Stimulated activated naive B cell treated with anti-CD40 and anti-IgM and Interleukin-4, amounts not matched to agents 10 μg/mL and 1 μg/mL and 100 μg/mL, for 72 hours (primary cell): ENCODE data around the gene SLCO4A1.

Source experiments
- ATAC-seq, 2 donors: fragments of 150-1000 bp; cut with Tn5 transposase; replicated peaks; 2 replicates each; pipeline ENCODE4 v1.10.0; 2021; ENCODE audit warnings: moderate library complexity in 1 of 2
- DNase-seq: peaks from one replicate; pipeline ENCODE4 v3.0.0; 2021
- H3K27ac Mint-ChIP-seq: one replicate; pipeline ENCODE4 v1.8.0; 2022; ENCODE audit warnings: mild to moderate bottlenecking, mixed read lengths
- H3K27me3 Mint-ChIP-seq, 2 donors: one replicate each; pipeline ENCODE4 v1.8.0; 2022; ENCODE audit warnings: mixed read lengths in 2 of 2
- H3K36me3 Mint-ChIP-seq, 2 donors: one replicate each; pipeline ENCODE4 v1.8.0; 2022; ENCODE audit warnings: mixed read lengths in 2 of 2, mild to moderate bottlenecking in 1 of 2
- H3K4me1 Mint-ChIP-seq, 2 donors: one replicate each; pipeline ENCODE4 v1.8.0; 2022; ENCODE audit warnings: mixed read lengths in 2 of 2, mild to moderate bottlenecking in 1 of 2
- H3K4me3 Mint-ChIP-seq, 2 donors: one replicate each; pipeline ENCODE4 v1.8.0; 2022; ENCODE audit warnings: mild to moderate bottlenecking in 2 of 2, mixed read lengths in 2 of 2, moderate library complexity in 1 of 2
- H3K9me3 Mint-ChIP-seq, 2 donors: one replicate each; pipeline ENCODE4 v1.8.0; 2022; ENCODE audit warnings: mixed read lengths in 2 of 2, mild to moderate bottlenecking in 1 of 2

SLCO4A1 gene

DNA sequence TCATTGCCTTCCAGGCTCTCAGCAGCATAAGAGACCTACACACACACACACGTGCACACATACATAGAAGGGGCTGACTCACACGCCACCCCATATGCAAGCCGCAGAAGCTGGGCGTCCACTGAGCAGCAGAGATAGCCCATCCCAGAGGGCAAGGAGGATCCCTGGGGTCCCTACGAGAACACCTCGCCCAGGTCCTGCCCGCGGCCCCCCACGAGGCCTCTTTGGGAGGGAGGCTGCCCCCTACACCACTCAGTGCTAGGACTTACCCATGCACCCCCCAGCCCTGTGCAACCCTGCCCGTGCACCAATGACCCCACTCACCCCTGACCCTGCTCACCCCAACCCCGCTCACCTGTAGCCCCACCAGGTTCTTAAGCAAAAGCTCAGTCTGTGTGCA, 45.8 kb downstream of the SLCO4A1 start:
- H3K4me1 Mint-ChIP-seq, result peaks cover 20 to 43% of the 10 kb centered on the region in 2 donors
- H3K27ac Mint-ChIP-seq, result peak overlapping the region; percentile 7
- DNase-seq, result no peak
- no peak overlapping the region for H3K4me3 Mint-ChIP-seq
- H3K9me3 Mint-ChIP-seq, result no peaks in the 10 kb centered on the region
- ATAC-seq, result no peak
- H3K36me3 Mint-ChIP-seq, result peaks cover 5 to 6% of the 10 kb centered on the region in 2 donors
- H3K27me3 Mint-ChIP-seq, result peaks cover 26 to 59% of the 10 kb centered on the region in 2 donors

DNA sequence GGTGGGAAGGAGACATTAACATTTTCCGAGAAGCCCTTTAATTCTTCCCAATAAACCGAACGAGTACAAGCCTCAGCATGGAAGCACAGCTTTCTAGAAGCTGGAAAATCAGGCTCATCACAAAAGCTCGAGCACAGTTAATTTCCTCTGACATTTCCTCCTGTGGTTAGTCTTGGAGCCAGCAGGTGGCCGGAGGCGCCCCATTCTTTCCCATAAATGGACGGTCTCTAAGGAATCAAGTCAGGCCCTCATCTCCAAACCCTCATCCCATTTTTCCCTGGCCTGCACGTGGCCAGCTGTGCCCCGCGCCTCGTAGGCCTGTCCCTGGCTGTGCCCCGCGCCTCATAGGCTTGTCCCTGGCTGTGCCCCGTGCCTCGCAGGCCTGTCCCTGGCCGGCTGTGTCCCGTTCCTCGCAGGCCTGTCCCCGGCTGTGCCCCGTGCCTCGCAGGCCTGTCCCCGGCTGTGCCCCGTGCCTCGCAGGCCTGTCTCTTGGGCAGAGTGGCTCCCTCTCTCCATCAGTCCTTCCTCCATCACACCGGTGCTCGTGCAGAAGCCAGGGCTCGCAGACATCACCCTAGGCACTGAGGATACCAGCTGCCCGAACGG, 46.7 kb downstream of the SLCO4A1 start:
- ATAC-seq (no peak), DNase-seq (no peak)
- peaks cover 20 to 48% of the 10 kb centered on the region in 2 donors for H3K4me1 Mint-ChIP-seq
- H3K4me3 Mint-ChIP-seq, result no peak overlapping the region
- no peak overlapping the region for H3K27ac Mint-ChIP-seq
- H3K27me3 Mint-ChIP-seq, result peaks cover 31 to 67% of the 10 kb centered on the region in 2 donors
- no peaks in the 10 kb centered on the region for H3K9me3 Mint-ChIP-seq
- peaks cover 2 to 3% of the 10 kb centered on the region in 2 donors for H3K36me3 Mint-ChIP-seq

DNA sequence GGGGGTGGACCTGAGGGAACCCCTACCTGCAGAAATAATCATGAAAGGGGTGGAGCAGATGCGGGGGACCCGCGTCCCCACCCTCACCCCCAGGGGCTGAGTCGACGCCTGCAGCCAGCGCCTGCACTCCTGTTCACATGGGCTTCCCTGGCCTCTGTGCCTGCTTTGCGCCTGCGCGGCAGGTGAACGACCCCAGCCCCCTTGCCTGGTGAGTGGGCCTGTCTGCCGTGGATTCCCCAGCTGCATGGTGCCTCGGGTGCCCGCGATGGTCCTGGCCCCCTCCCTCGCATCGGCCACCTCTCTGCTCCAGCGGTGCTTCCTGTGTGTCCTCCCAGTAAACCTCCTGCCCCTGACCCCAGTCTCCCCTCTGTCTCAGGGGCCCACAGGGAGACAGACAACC, 47.6 kb downstream of the SLCO4A1 start:
- H3K27ac Mint-ChIP-seq, result no peak overlapping the region

DNA sequence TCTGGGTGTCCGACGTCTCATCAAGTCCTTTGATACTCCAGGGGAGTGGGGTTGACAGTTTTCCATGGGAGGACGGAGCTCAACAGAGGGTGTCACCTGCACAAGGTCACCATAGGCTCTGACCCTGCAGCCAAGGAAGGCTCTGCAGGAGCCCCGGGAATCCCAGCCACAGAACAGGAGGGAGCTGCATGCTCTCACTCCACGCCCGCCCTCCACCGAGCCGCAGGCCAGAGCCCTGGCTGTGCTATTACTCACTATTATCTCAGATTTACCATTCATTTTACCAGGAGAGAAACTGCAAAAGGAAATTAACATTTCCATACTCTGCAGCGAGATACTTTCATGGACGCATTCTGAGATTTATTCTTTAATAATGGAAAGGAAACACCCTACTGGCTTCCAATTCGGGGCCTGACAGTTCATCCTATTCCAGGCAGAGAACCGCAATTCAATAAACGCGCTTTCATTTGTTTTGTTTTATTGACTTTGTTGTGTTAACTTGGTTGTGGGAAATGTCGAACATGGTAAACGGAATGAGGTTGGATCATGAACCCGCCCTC, 48.0 kb downstream of the SLCO4A1 start:
- DNase-seq (no peak), ATAC-seq (no peak)
- H3K4me3 Mint-ChIP-seq, result no peak overlapping the region
- no peaks in the 10 kb centered on the region for H3K9me3 Mint-ChIP-seq
- H3K36me3 Mint-ChIP-seq, result peaks cover 0 to 2% of the 10 kb centered on the region in 2 donors
- H3K27ac Mint-ChIP-seq, result peak overlapping the region; percentile 47
- H3K4me1 Mint-ChIP-seq, result peaks cover 19 to 46% of the 10 kb centered on the region in 2 donors
- H3K27me3 Mint-ChIP-seq, result peaks cover 27 to 64% of the 10 kb centered on the region in 2 donors

More for the DNA sequence above, 47.6 kb downstream of the SLCO4A1 start:
- Mint-ChIP-seq H3K27me3 (peaks cover 28 to 68% of the 10 kb centered on the region in 2 donors), H3K4me1 (peaks cover 20 to 48% of the 10 kb centered on the region in 2 donors), H3K4me3 (no peak overlapping the region), H3K9me3 (no peaks in the 10 kb centered on the region), H3K36me3 (peaks cover 0 to 2% of the 10 kb centered on the region in 2 donors)
- ATAC-seq (no peak), DNase-seq (no peak)

DNA sequence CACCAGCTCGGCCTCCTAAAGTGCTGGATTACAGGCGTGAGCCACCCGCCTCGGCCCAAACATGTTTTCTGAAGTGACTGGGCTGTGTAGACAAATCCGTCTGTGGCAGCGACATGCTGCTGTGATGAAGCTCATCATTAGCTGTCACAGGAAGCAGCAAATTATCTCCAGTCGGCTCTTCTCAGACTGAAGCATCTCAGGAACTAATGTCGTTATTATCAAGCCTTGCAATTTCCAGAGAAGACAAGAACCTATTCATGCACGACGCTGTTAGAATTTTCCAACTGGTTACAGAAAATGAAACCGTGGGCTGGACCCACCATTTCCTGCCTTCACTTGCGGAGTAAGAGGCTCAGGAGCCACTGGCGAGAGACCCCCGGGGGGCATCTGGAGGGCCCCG, 49.2 kb downstream of the SLCO4A1 start:
- H3K27ac Mint-ChIP-seq, result peak overlapping the region; percentile 90
- H3K9me3 Mint-ChIP-seq, result no peaks in the 10 kb centered on the region
- peaks cover 20 to 52% of the 10 kb centered on the region in 2 donors for H3K27me3 Mint-ChIP-seq
- peak overlapping the region; percentile 44 to 62 for H3K4me3 Mint-ChIP-seq
- peaks cover 13 to 35% of the 10 kb centered on the region in 2 donors for H3K4me1 Mint-ChIP-seq
- DNase-seq (peak; percentile 15), ATAC-seq (peak; percentile 70 to 78)
- peaks cover 0 to 2% of the 10 kb centered on the region in 2 donors for H3K36me3 Mint-ChIP-seq

DNA sequence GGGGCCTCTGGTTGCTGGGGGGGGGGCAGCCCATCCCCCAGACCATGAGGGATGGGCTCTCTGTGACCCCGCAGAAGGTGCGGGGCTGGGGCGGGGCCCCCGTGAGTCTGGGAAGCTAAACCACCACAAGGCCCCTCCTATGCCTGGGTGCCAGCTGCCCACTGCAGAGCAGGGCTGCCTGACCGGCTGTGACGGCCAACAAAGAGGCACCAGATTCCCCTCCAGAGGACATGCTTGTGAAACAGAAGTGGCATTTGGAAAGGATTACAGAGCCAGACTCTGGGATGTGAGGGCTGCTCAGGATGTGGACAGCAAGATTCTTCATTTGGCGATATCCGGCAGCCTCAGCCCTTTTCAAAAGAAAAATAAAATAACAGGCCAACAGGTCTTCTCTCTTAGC, 49.9 kb downstream of the SLCO4A1 start:
- ATAC-seq (no peak), DNase-seq (no peak)
- Mint-ChIP-seq H3K4me3 (no peak overlapping the region), H3K27me3 (peaks cover 17 to 49% of the 10 kb centered on the region in 2 donors), H3K9me3 (no peaks in the 10 kb centered on the region), H3K27ac (no peak overlapping the region), H3K36me3 (no peaks in the 10 kb centered on the region), H3K4me1 (peaks cover 9 to 31% of the 10 kb centered on the region in 2 donors)

DNA sequence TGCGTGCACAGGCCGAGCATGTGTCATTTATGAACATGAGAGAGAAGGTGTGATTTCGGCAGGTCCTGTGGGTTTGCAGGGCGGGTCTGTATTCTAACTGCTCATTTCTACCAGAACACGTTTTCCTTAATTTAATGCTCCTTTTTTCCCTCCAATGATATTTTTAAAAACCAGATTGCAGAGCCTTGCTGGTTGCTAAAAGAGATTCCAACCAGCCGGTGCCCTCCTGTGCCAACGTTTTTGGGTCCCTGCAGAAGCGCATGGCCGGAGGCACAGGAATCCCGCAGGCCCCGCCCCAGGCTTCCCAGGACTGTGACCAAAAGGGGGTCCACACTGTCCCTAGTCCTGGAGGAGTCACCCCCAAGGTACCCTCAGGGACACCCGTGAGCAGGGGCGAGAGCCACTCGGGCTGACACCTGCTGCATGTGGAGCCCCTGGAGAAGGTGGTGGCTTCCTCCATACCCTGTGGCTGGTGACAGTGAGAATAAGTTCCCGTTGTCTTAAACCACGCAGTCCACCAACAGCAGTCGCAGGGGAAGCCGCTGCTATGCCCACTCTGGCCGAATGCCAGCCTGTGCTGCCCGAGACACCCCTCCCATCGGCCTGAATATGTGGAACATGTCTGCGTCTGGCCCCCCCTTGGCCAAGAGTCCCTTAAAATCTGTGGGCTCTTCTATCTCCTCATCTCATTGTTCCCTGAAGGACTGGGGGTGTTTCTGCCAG, 50.7 kb downstream of the SLCO4A1 start:
- peaks cover 9 to 31% of the 10 kb centered on the region in 2 donors for H3K4me1 Mint-ChIP-seq
- no peaks in the 10 kb centered on the region for H3K9me3 Mint-ChIP-seq
- H3K4me3 Mint-ChIP-seq, result no peak overlapping the region
- peaks cover 14 to 46% of the 10 kb centered on the region in 2 donors for H3K27me3 Mint-ChIP-seq
- H3K27ac Mint-ChIP-seq, result no peak overlapping the region
- DNase-seq (no peak), ATAC-seq (no peak)
- no peaks in the 10 kb centered on the region for H3K36me3 Mint-ChIP-seq

DNA sequence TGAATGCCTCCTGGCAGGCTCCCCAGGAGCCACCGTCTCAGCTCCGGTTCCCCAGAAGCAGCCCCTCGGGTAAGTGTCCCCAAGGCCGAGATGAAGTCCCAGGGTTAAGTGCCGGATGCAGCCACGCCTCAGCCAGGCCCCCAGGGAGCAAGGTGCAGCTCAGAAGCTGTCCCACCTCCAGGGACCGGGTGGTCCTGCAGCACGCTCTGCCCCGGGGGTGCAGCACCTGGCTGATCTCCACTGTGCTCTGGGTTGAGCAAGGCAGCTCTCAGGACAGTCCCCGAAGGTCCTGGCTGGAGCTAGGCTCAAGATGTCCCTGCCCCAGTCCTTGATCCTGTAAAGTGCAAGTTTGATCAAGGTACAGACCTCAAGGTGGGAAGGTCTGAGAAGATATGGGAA, 51.2 kb downstream of the SLCO4A1 start:
- Mint-ChIP-seq H3K36me3 (no peaks in the 10 kb centered on the region), H3K9me3 (no peaks in the 10 kb centered on the region), H3K27me3 (peaks cover 13 to 41% of the 10 kb centered on the region in 2 donors), H3K4me3 (no peak overlapping the region), H3K4me1 (peaks cover 9 to 31% of the 10 kb centered on the region in 2 donors), H3K27ac (no peak overlapping the region)
- ATAC-seq, result no peak
- no peak for DNase-seq

DNA sequence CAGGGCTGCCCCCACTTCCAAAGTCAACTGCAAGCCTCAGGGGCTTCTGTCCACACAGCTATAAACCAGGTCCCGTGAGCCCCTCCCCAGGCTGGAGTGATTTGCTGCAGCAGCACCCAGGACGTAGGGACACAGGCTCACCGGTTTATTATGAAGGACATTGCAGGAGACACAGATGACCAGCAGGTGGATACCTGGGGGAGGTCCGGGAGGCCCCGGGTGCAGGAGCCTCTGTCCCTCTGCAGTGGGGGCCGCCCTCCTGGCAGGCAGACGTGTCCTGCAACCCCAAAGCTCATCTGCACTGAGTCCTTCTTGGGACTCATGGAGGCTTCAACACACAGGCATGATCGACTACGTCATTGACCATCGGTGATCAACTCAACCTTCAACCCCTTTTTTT, 51.8 kb downstream of the SLCO4A1 start:
- H3K27ac Mint-ChIP-seq, result no peak overlapping the region
- H3K4me3 Mint-ChIP-seq, result no peak overlapping the region
- peaks cover 13 to 35% of the 10 kb centered on the region in 2 donors for H3K27me3 Mint-ChIP-seq
- peaks cover 9 to 31% of the 10 kb centered on the region in 2 donors for H3K4me1 Mint-ChIP-seq
- no peaks in the 10 kb centered on the region for H3K36me3 Mint-ChIP-seq
- no peak for DNase-seq
- ATAC-seq, result no peak
- no peaks in the 10 kb centered on the region for H3K9me3 Mint-ChIP-seq

DNA sequence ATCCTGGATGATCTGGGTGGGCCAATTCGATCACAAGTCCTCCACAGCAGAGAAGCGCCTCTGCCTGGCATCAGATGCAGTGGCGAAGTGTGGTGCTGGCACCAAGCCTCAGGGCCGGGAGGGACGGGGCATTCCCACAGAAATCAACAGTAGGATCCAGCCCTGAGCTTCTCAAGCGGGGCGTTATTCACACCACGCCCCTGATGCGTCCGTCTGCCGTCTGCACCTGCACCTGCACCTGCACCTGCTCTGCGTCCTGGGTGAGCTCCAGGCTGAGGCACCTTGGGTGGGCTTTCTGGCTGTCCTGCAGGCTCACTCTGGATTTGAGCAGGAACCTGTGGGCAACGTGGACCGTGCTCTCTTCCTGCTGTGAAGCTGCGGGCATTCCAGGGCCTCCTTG, 52.6 kb downstream of the SLCO4A1 start:
- no peaks in the 10 kb centered on the region for H3K9me3 Mint-ChIP-seq
- H3K4me1 Mint-ChIP-seq, result peaks cover 9 to 31% of the 10 kb centered on the region in 2 donors

DNA sequence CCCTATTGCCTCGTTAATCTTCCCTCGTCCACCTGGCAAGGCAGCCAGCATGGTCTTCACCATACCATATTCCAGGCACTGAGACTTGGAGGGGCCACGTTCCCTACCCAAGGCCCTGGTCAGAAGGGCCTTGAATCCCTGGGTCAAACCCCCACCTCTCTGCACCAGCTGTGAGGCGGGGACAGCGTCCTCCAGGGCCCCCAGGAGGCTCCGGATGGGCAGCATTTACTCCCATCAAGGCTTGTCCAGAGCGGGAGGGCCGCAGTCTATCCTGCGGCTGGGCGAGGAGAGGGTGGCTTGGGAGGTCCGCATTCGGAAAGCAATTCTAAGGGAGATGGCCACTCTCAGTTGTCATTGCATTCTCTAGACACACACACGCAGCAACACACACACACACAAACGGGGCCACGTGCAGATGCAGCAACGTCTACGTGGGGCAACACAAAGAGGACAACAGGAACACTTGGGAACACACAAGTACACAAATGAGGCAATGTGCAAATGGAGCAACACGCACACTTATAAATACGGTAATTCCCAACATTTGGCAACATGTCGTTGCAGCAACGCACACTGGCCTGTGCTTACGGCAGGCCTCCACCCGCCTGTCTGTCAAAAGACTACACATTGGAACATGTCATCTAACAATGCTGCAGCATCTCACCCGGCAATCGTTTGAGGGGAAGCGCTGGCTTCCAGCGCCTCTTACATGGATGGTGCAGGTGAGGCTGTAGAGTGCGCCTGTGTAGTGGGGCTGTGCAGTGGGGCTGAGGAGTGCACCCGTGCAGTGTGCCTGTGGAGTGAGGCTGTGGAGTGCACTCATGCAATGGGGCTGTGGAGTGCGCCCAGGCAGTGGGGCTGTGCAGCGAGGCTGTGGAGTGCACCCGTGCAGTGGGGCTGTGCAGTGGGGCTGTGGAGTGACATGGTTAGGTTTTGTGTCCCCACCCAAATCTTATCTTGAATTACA, 53.4 kb downstream of the SLCO4A1 start:
- Mint-ChIP-seq H3K27me3 (peaks cover 13 to 27% of the 10 kb centered on the region in 2 donors), H3K4me1 (peaks cover 8 to 28% of the 10 kb centered on the region in 2 donors), H3K36me3 (no peaks in the 10 kb centered on the region), H3K27ac (no peak overlapping the region), H3K4me3 (no peak overlapping the region), H3K9me3 (no peaks in the 10 kb centered on the region)
- ATAC-seq (no peak), DNase-seq (no peak)

More for the DNA sequence above, 52.6 kb downstream of the SLCO4A1 start:
- Mint-ChIP-seq H3K36me3 (no peaks in the 10 kb centered on the region), H3K4me3 (no peak overlapping the region), H3K27me3 (peaks cover 13 to 32% of the 10 kb centered on the region in 2 donors), H3K27ac (no peak overlapping the region)
- DNase-seq (no peak), ATAC-seq (no peak)

DNA sequence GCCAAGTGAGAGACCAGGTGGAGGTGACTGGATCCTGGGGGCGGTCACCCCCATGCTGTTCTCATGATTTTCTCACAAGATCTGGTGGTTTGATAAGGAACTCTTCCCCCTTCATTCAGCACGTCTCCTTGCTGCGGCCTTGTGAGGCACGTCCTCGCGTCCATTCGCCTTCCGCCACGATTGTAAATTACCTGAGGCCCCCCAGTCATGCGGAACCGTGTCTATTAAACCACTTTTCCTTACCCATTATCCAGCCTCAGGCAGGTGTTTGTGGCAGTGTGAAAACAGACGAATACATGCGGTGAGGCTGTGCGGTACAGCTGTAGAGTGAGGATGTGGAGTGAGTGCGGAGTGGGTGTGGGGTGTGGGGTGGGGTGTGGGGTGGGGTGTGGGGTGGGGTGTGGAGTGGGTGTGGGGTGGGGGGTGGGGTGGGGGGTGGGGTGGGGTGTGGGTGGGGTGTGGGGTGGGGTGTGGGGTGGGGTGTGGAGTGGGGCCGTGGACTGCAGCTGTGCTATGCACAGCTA, 54.2 kb downstream of the SLCO4A1 start:
- DNase-seq, result no peak
- H3K27me3 Mint-ChIP-seq, result peaks cover 19 to 27% of the 10 kb centered on the region in 2 donors
- H3K9me3 Mint-ChIP-seq, result no peaks in the 10 kb centered on the region
- H3K4me1 Mint-ChIP-seq, result peaks cover 5 to 21% of the 10 kb centered on the region in 2 donors
- no peak for ATAC-seq
- no peaks in the 10 kb centered on the region for H3K36me3 Mint-ChIP-seq
- no peak overlapping the region for H3K27ac Mint-ChIP-seq
- H3K4me3 Mint-ChIP-seq, result no peak overlapping the region

DNA sequence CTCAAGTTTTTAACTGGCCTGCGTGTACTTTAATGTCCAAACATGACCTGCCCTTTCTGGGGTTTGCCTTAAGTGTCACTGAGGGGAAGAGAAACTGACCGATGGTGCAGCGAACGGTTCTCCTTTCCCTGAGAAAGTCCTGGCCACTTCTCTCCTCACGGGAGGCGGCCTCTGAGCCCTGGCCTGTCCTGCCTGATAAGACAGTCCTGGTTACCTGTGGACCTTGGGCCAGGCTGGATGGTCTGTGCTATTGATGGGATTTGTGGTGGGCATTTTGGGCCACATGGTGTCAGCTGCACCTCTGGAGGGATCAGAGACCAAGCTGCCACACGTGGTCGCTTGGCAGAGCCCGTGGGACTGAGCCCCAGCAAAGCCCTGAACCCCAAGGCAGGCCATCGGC, 54.7 kb downstream of the SLCO4A1 start:
- Mint-ChIP-seq H3K36me3 (no peaks in the 10 kb centered on the region), H3K27ac (no peak overlapping the region), H3K9me3 (no peaks in the 10 kb centered on the region), H3K4me3 (no peak overlapping the region), H3K27me3 (peaks cover 21 to 27% of the 10 kb centered on the region in 2 donors), H3K4me1 (peaks cover 2 to 16% of the 10 kb centered on the region in 2 donors)
- no peak for DNase-seq
- ATAC-seq, result no peak
